GM23248 (cell line): ENCODE data around the gene SLC37A3.

Experiments used
- EZH2 ChIP-seq: fragments of 200-600 bp; sonication (generic); IDR thresholded peaks from 2 replicates; pipeline ENCODE4 v1.6.1; 2018; ENCODE audit warnings: antibody characterized with exemption, mild to moderate bottlenecking; ENCODE audit not compliant: insufficient read depth, poor library complexity, severe bottlenecking
- EZH2phosphoT487 ChIP-seq: fragments of 200-600 bp; sonication (generic); IDR thresholded peaks from 2 replicates; pipeline ENCODE4 v1.6.1; 2018; ENCODE audit warnings: antibody characterized with exemption, moderate library complexity, mild to moderate bottlenecking, low read depth; ENCODE audit not compliant: insufficient read depth

GRCh38 chr7:140389445-140389844, 8.9 kb downstream of the SLC37A3 start:
- TF ChIP-seq EZH2phosphoT487 (no peak), EZH2 (no peak)
